GM21526 (cell line): ENCODE results near the gene USP9Y.
"Not testable (repeated sequence)": the region's sequence is repeated elsewhere in the genome, so short reads cannot be mapped to it uniquely, and the experiment has no call there.

Experiments
- ATAC-seq: cut with Tn5 transposase; IDR thresholded peaks from one replicate; pipeline ENCODE4 v1.9.1; 2021; ENCODE audit warnings: moderate library complexity; ENCODE audit not compliant: unreplicated experiment, low FRiP score

Gene USP9Y, protein sequence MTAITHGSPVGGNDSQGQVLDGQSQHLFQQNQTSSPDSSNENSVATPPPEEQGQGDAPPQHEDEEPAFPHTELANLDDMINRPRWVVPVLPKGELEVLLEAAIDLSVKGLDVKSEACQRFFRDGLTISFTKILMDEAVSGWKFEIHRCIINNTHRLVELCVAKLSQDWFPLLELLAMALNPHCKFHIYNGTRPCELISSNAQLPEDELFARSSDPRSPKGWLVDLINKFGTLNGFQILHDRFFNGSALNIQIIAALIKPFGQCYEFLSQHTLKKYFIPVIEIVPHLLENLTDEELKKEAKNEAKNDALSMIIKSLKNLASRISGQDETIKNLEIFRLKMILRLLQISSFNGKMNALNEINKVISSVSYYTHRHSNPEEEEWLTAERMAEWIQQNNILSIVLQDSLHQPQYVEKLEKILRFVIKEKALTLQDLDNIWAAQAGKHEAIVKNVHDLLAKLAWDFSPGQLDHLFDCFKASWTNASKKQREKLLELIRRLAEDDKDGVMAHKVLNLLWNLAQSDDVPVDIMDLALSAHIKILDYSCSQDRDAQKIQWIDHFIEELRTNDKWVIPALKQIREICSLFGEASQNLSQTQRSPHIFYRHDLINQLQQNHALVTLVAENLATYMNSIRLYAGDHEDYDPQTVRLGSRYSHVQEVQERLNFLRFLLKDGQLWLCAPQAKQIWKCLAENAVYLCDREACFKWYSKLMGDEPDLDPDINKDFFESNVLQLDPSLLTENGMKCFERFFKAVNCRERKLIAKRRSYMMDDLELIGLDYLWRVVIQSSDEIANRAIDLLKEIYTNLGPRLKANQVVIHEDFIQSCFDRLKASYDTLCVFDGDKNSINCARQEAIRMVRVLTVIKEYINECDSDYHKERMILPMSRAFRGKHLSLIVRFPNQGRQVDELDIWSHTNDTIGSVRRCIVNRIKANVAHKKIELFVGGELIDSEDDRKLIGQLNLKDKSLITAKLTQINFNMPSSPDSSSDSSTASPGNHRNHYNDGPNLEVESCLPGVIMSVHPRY (N-terminal part only)

DNA sequence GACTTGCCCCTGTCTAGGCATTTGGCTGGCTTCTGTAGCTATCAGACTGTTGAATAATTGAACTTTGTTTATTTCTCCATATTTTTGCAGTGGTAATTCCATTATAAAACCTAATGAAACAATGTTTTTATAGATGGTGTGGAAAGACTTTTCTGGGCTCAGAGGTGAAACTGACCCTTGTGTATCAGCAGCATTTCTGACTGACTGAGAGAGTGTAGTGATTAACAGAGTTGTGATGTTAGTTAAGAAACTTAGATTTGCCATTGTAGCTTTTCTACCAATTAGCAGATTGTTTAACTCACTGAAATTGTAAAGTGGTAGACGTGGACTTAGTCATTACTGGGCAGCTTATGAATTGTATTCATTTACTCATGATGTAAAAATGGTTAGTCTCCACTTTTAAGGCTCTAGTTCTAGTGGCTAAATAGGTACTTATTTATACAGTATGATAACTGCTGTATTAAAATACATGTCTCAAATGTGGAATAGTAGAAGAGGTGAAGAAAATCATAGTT lies at the start of gene USP9Y:
Gene USP9Y, plus strand, starts transcription at position 51 of the 515 bp plus-strand sequence. CDS start 8,217 bp downstream, outside the sequence.
- no peak for ATAC-seq

DNA sequence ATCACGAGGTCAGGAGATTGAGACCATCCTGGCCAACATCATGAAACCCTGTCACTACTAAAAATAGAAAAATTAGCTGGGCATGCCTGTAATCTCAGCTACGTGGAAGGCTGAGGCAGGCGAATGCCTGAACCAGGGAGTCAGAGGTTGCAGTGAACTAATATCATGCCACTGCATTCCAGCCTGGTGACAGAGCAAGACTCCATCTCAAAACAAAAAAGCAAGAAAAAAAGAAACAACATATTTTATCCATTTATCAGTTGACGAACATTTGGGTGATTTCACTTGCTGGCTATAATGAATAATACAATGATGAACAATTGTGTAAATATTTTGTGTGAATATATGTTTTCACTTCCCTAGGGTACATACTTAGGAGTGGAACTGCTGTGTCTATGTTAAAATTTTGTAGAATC lies 49.4 kb upstream of the USP9Y start:
- no peak for ATAC-seq

DNA sequence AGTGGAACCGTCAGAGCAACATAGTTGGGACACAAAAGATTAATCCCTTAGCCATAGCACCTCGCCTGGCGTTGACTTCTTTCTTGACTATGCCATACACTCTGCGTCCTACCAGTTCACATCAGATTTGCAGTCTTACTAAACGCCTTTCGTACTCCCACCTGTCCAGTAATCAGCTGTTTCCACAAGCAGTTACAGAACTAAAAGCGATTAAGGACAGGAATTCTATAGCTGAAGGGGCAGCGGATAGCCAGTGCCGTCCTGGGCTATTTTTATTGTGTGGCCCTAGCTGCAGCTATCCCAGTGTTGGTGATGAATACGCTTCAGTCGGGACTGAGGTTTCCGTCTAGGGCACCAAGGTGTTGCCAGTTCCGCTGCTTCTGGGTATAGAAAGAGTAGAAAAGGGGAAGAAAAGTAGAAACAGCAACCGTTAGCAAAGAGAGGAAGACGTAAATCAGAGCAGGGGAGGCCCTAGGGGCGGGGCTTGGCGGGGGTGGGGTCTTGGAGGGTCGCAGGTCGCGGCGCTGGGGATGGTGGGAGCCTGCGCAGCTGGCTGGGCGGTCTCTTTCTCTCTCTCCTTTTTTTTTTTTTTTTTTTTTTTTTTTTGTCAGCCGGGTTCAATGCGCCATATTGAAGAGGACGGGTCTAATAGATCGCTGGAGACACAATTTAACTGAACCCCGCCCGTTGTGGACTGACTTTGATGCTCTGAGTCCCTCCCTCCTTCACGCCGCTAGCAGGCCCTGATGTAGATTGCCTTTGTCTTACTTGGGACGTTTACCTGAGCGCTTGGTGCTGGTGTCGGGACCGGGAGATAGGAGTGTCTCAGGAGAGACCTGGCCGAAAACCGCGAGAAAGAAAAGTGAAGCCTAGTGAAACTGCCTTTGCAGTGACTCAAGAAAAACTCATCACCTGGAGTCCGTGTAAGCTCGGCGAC lies 39.0 kb upstream of the USP9Y start:
- no peak for ATAC-seq

DNA sequence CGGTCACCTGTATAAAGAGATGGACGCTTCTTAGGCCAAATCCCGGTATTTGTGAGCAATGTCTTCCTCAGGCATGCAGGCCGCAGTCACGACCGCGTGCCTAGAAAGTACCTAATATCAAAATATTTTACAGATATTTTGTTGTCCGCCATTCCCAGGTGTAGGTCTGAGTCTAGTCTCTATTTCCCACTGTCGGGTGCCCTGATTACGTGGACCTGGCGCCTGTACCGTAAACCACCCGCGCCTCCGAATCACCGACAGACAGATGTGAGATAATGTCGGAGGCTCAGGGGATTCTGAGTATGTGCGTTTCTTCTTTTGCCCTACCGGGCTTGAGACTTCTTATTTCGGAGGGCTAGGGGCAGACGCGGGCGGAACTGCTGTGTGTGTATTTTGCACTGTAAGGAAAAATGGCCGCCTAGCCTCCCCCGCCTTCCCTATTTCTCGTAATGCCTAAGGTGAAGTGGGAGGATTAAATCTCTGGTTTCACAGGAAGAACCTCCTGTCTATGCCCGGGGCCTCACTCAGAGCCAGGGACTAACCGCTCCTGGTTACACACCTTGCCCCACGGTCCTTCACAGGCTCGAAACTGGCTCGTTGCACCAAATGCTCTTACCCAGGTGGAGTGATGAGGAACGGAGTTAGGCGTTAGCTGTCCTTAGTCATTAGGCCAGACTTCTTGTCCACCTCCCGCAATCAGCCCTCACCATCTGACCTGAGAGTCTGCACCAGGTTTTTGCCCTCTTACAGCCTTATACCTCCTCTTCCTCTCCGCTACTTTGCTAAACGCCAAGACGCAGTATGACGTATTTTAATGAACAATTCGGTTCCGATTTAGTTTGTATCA lies 38.1 kb upstream of the USP9Y start:
- no peak for ATAC-seq

DNA sequence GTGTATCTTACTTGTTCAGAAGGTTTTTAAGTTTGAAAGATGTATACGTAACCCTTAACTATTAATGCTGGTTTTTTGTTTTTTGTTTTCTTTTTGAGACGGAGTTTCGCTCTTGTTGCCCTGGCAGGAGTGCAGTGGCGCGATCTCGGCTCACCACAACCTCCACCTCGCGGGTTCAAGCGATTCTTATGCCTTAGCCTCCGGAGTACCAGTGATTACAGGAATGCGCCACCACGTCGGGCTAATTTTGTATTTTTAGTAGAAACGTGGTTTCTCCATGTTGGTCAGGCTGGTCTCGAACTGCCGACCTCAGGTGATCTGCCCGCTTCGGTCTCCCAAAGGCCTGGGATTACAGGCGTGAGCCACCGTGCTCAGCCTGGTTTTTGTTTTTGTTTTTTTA lies 37.2 kb upstream of the USP9Y start:
- not testable (repeated sequence) for ATAC-seq

DNA sequence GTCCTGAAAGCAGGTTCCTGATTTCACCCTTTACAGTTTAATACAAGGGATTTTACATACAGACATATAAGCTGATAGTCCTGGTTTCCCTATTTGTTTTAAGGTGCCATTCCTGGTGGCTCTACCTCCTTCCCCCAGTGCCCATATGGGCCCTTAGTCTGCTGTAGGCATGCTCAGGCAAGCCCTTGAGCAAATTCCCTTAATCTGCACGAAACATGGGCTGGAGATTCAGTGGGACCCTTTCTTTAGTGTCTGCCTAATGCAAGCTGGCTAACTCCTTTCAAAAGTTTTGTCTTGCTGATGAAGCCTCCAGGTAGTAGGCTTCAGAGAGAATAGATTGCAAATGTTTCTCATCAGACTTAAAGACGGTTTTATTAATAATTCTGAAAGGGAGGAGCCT lies 22.9 kb upstream of the USP9Y start:
- no peak for ATAC-seq

DNA sequence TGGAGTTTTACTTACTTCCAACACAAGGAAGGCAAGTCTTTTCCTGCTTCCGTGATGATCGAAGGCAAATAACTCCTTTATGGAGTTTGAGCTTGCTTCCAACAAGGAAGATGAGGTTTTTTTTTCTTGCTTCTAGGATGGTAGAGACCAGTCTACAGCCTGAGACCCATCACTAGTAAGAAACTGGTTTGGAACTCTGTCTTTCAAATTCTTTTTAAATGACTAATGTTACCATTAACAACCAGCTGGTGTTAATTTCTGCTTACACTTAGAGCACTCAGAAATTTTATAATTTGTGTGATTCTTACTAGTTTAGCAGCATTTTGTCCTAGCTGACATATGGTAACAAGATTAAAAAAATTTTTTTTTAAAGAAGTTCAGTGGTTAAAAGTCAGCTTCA lies 19.5 kb upstream of the USP9Y start:
- ATAC-seq = no peak

DNA sequence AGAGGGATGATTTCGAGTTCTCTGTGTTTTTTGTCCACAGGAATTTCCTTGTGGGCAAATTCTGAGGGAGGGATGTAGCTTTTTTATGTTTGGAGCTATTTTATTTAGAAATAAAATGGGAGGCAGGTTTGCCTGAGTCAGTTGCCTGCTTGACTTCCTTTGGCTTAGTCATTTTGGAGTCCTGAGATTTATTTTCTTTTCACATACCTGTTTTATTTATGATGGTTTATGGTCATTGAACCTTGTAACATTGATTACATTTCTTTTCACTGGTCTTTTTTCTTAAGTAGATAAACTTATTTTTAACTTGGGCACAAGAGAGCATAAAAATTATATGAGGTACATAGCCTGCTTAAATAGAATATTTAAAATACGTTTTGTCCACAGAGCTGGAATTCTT lies 12.7 kb upstream of the USP9Y start:
- no peak for ATAC-seq

DNA sequence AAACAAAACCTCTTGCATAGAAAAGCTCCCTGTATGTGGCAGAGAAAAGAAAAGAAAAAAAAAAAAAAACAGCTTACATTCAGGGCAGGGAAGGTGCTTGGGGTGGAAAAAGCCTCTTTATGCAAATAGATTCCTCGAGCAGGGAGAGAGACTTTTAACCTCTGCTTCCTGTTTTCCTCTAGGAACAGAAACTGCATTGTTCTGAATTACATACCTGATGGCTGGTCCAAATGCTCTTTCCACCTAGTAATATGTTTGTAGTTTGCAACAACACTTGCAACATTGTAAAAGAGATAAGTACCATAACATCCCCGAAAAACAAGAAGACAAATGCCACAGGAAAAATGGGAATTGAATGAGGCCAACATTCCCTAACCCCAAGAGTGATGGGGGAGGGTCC lies 944 bp upstream of the USP9Y start:
- no peak for ATAC-seq

DNA sequence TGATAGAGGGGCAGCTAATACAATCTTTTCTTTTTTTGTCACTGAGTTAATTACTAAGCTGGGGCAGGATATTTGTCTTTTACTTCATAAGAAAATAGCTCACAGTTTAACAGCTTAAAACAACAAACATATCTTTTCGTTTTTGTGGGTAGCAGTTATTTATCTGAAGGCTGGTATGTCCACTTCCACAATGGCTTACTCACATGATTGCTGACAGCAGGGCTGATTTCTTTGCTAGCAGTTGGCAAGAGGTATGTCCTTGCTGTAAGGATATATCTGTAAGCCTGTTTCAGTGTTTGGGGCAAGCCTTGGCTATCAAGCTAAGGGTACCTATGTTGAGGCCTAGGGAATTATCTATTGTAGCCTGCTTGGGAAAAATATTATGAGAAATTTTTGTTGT lies 1.1 kb downstream of the USP9Y start:
- no peak for ATAC-seq

DNA sequence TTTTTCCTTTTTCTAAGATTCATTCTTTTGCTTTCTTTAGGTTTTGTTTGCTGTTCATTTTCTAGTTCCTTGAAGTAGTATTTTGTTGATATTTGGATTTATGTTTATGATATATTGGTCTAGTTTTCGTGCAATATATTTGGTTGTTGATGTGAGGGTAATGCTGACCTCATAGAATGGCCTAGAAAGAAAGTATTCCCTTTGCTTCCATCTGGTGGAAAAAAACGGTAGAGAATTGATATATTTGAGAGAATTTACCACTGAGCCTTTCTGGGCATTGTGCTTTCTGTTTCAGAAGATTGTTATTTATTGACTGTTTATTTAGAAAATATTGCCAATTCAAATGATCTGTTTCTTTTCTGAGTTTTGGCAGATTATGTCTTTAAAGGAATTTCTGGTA lies 9.4 kb downstream of the USP9Y start:
- no peak for ATAC-seq

DNA sequence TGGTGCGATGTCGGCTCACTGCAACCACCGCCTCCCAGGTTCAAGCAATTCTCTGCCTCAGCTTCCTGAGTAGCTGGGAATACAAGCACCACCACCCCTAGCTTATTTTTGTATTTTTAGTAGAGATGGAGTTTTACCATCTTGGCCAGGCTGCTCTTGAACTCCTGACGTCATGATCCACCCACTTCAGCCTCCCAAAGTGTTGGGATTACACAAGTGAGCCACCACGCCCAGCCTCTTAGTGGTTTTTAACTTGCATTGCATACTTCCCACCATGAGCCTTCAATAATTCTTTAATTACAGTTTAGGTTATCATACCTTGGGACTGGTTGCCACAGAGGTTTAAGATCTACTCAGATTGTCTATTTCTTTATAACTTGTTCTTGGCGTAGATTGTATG lies 14.3 kb downstream of the USP9Y start:
- no peak for ATAC-seq

DNA sequence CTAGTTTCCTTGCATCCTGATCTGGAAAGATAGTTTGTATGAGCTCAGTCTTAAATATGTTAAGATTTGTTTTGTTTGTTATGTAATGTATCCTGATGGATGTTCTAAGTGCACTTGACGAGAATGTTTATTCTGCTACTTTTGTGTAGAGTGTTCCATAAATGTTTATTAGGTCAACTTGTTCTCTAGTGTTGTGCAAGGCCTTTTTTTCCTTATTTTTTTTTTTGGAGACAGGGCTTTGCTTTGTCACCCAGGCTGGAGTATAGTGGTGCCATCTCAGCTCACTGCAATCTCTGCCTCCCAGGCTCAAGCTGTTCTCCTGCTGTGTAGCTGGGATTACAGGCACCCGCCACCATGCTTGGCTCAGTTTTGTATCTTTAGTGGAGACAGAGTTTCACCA lies 28.7 kb downstream of the USP9Y start:
- no peak for ATAC-seq

DNA sequence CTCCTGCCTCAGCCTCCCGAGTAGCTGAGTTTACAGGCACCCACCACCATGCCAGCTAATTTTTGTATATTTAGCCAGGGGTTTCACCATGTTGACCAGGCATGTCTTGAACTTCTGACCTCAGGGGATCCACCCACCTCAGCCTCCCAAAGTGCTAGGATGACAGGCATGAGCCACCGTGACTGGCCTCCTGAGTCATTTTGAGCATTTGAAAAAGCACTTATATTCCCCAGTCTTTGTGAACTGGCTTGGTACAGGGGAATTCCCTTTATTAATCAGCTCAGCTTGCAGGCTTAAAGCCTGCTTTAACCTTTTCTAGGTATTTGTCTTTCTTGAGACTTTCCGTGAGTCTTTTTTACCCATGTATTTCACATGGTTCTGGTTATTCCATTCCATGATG lies 32.6 kb downstream of the USP9Y start:
- ATAC-seq = no peak

DNA sequence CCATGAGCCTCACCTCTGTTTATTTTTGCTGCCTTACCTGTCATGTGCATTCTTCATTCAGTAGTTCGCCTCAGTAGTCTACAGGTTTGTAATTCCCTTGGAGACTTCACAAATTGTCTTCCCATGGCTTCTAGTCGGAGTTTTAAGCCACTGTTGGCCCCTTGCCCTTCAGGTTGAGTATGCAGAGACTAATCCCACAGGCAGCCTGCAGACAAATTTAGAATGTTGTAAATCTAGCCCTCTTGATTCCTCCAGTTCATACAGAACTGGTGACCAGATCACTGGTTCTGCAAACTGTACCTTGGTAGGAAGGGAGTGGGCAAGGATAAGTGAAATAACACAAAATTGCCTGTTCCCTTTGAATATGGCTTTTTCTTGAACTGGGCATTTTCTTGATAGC lies 33.0 kb downstream of the USP9Y start:
- no peak for ATAC-seq

DNA sequence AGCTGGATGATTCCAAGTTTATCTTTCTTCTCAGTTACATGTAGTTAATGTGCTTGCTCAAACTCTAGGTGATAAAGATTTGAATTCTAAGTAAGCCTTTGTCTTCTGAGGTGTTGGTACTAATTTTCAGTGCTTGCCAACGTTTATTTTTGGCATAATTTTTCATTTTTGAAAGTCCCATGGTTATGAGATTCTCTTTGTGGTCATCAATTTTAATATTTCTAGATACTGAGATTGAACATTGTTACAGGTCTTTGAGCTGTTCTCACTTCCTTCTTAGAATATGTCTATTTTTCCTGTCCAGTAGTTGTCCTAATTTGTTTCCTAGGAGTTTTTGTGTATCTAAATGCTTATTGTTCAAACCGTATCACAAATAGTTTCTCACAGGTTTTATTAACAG lies 40.4 kb downstream of the USP9Y start:
- ATAC-seq = no peak

DNA sequence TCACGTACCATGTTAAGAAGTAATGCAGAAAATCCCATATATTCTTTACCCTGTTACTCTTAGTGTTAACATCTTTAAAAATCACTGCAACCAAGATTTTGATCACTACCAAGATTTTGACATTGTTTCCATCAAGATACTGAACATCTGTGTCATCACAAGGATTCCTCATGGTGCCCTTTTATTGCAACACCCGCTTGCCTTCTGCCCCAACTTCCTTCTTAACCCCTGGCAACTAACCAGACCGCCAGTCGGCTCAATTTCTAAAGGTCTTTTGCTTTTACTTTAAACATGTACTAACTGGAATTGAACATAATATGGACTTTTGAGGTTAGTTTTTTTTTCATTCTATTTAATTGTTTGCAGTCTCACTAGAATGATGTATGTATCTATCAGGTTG lies 41.7 kb downstream of the USP9Y start:
- ATAC-seq = no peak

DNA sequence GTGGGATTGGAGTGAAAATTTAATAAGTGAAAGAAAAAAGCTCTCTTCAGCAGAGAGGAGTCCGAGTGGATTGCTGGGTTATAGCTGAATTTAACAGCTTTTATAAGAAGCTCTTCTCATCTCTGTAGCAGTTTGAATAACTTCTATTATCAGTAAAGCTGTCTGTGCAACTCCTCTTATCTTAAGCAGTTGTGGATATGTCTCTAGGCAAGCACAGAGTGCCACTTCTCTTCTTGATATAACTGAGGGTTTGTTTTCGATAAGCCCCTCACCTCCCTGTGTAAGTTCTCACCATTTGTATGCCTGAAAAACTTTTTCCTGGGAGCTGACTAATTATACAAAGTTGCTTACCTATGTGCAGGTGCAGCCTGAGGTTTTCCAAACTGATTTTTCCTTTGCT lies 43.1 kb downstream of the USP9Y start:
- ATAC-seq = no peak

DNA sequence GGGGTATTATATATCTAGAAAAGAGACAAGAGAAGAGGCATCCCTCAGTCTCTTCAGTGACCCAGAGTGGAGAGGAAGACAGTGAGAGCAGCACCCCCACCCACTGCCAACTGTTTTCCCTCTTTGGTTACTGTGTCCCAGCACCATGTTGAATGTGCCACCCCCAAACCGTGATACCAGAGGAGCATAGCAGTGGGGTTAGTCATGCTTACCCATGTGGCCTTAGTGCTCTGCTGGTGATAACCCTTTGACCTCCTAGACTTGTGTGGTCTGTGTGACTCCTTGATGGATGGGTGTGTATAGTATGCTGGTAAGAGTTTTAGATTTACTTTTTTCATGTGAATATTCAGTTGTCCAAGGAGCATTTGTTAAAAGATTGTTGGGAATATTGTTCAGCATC lies 48.3 kb downstream of the USP9Y start:
- ATAC-seq = no peak
